Upper lobe of left lung (tissue), 6 donors: ENCODE results near the gene ROGDI. TPM values are rescaled to one million over a fixed set of nuclear protein-coding genes. Genes with fewer than 3 reads are reported as not detected.

Experiments used
- ATAC-seq, 2 donors: fragments of 200-7000 bp; cut with Tn5 transposase; one replicate each; pipeline ENCODE4 v1.9.1; 2022; ENCODE audit warnings: mild to moderate bottlenecking in 2 of 2, moderate library complexity in 2 of 2; ENCODE audit not compliant: low FRiP score in 2 of 2
- DNase-seq, 2 donors: peaks; one replicate each; pipeline ENCODE4 v3.0.0-alpha.2; 2019 to 2020
- H3K27ac ChIP-seq, 4 donors: fragments of 200-600 bp; sonication (generic); one replicate each; pipeline ENCODE4 v1.5.1; 2016 to 2019
- H3K27me3 ChIP-seq, 4 donors: fragments of 200-600 bp; sonication (generic); one replicate each; pipeline ENCODE4 v1.5.1; 2017 to 2019
- H3K36me3 ChIP-seq, 4 donors: fragments of 200-600 bp; sonication (generic); one replicate each; pipeline ENCODE4 v1.5.1; 2016 to 2019
- H3K4me1 ChIP-seq, 4 donors: fragments of 200-600 bp; sonication (generic); one replicate each; pipeline ENCODE4 v1.5.1; 2018 to 2019
- H3K4me3 ChIP-seq, 4 donors: fragments of 200-600 bp; sonication (generic); one replicate each; pipeline ENCODE4 v1.5.1; 2017 to 2019; ENCODE audit warnings: mild to moderate bottlenecking in 2 of 4, moderate library complexity in 1 of 4
- H3K9me3 ChIP-seq, 4 donors: fragments of 200-600 bp; sonication (generic); one replicate each; pipeline ENCODE4 v1.5.1; 2018 to 2019
- EP300 ChIP-seq, 4 donors: sonication (generic); formaldehyde crosslinking; IDR thresholded peaks; one replicate each; pipeline ENCODE4 v1.5.1; 2017; ENCODE audit warnings: antibody characterized with exemption in 4 of 4, control low read depth in 2 of 4
- POLR2A ChIP-seq, 4 donors: fragments of 450-650 bp; IDR thresholded peaks; one replicate each; pipeline ENCODE4 v1.5.1; 2016 to 2017; ENCODE audit warnings: antibody characterized with exemption in 4 of 4, mild to moderate bottlenecking in 2 of 4
- POLR2AphosphoS5 ChIP-seq, 2 donors: sonication (generic); formaldehyde crosslinking; IDR thresholded peaks; one replicate each; pipeline ENCODE4 v1.5.1; 2017; ENCODE audit warnings: antibody characterized with exemption in 2 of 2
- WGBS, 2 donors: methylation state at CpG; one replicate each; pipeline ENCODE4 v1.1.5; 2017 to 2018; 5-methylcytosine and 5-hydroxymethylcytosine counted together
- total RNA-seq, 6 donors: library from RNA; depleted of rRNA in 4 of 6; stranded (reverse); fragments of >200 nt in 4 of 6; gene quantifications; one replicate each; pipeline versions ENCODE4 v1.1.0 to v1.2.1, GENCODE V29; 2016 to 2021
- TF ChIP-seq, protein P1 (sequence below), 6 experiments: fragments of 450-650 bp in 4 of 6; fragments of 200-600 bp in 2 of 6; sonication (generic) in 2 of 6; IDR thresholded peaks; one replicate each; pipeline ENCODE4 v1.5.1; 2016 to 2019; ENCODE audit warnings: antibody characterized with exemption in 6 of 6
- donor health status: DM: no; HTN: no; CAD: no; lungs with moderate emphysema.
- donor health status: DM: no; HTN: yes; CAD: no; lungs with severe emphysema.

Gene ROGDI
- total RNA-seq, 6 donors from 2014 or later: 19.2 to 59.7 (median 33.1) TPM

DNA sequence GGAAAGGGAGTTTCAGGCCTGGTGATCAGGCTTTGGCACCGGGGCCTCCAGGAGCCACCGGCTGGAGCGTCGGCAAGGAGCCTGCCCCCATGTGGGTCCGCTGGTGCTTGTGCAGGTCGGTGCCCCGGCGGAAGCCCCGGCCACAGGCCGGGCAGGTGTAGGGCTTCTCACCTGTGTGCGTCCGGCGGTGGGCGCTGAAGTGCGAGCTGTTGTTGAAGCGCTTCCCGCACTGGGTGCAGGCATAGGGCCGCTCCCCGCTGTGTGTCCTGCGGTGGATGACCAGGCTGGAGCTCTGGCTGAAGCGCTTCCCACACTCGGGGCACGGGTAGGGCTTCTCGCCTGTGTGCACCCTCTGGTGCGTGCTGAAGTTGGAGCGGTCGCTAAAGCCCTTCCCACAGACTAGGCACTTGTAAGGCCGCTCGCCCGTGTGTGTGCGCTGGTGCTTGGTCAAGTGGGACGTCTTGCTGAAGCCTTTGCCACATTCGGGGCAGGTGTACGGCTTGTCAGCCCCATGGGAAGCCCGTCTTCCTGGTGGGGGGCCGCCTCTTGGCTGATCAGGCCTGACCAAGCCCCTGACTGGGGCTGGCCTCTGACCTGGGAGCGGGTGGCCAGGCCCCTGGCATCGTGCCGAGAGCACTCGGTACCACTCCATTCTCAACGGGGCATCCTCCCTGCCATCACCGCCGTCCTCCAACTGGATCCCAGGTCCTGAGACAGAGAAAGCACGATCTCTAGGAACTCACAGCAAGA, 49.9 kb downstream of the ROGDI start:
- Histone ChIP-seq H3K27ac (no peak overlapping the region), H3K4me3 (no peak overlapping the region), H3K9me3 (no peaks in the 10 kb centered on the region), H3K27me3 (no peaks in the 10 kb centered on the region), H3K4me1 (no peaks in the 10 kb centered on the region), H3K36me3 (peaks cover 17 to 81% (median 58%) of the 10 kb centered on the region in 4 donors)
- ATAC-seq: no peak
- DNase-seq: peak in 1 of 2 donors; percentile 83
- TF ChIP-seq POLR2A (IDR thresholded peaks at IDR 0.05): no peak
- TF ChIP-seq, protein P1, sequence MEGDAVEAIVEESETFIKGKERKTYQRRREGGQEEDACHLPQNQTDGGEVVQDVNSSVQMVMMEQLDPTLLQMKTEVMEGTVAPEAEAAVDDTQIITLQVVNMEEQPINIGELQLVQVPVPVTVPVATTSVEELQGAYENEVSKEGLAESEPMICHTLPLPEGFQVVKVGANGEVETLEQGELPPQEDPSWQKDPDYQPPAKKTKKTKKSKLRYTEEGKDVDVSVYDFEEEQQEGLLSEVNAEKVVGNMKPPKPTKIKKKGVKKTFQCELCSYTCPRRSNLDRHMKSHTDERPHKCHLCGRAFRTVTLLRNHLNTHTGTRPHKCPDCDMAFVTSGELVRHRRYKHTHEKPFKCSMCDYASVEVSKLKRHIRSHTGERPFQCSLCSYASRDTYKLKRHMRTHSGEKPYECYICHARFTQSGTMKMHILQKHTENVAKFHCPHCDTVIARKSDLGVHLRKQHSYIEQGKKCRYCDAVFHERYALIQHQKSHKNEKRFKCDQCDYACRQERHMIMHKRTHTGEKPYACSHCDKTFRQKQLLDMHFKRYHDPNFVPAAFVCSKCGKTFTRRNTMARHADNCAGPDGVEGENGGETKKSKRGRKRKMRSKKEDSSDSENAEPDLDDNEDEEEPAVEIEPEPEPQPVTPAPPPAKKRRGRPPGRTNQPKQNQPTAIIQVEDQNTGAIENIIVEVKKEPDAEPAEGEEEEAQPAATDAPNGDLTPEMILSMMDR (IDR thresholded peaks at IDR 0.05): no peak
- TF ChIP-seq POLR2AphosphoS5 (IDR thresholded peaks at IDR 0.05): no peak
- TF ChIP-seq EP300 (IDR thresholded peaks at IDR 0.05): no peak
- 97 to 99% methylated on average over 20 to 40 of the region's 44 CpGs for WGBS, 2 donors

DNA sequence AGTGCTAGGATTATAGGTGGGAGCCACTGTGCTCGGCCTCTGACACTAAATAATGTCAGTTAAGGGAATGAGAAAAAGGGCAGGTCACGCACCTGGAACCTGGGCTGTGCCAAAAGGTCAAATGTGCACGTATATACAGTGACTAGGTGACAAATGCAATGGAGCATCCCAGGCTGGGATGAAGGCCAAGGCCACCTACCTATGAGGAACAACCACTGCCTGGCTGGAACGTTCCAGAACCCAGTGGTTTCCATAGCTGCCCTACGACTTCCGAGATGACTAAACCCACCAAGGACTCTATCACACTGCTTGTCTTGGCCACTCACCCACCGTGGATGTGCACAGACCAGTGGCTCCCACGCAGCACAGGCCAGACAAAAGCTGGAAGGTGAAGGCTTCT, 51.5 kb downstream of the ROGDI start:
- Histone ChIP-seq H3K4me3 (no peak overlapping the region), H3K9me3 (no peaks in the 10 kb centered on the region), H3K27me3 (no peaks in the 10 kb centered on the region), H3K36me3 (peaks cover 17 to 66% (median 48%) of the 10 kb centered on the region in 4 donors), H3K4me1 (no peaks in the 10 kb centered on the region), H3K27ac (no peak overlapping the region)
- ATAC-seq (no peak), DNase-seq (no peak)
- no peak for TF ChIP-seq EP300 (IDR thresholded peaks at IDR 0.05)
- no peak for TF ChIP-seq POLR2A (IDR thresholded peaks at IDR 0.05)
- TF ChIP-seq, protein P1 (IDR thresholded peaks at IDR 0.05): no peak
- TF ChIP-seq POLR2AphosphoS5 (IDR thresholded peaks at IDR 0.05): no peak
- 89 to 96% methylated on average over 7 to 8 of the region's 8 CpGs for WGBS, 2 donors

DNA sequence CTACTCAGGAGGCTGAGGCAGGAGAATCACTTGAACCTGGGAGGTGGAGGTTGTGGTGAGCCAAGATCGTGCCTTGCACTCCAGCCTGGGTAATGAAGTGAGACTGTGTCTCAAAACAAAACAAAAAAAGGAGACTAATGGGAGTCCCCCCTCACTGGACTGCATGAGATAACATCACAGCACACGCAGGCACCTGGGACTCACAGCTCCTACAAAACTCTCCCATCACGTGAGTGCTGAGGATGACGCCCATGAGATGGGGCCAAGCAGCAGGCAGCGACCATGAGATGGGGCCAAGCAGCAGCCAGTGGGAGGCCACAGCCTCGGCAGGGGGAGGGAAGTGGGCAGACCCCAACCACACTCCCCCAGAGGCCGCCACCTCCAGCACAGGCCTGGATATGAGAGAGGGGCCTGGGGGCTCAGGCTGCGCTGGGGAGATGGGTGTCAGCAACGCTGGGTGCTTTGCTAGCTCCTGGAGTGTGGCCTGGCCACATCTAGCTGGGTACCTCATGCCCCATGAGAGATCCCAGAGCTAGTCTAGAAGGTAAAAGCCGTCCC, 52.7 kb downstream of the ROGDI start:
- Histone ChIP-seq H3K36me3 (peaks cover 17 to 55% (median 37%) of the 10 kb centered on the region in 4 donors), H3K27me3 (no peaks in the 10 kb centered on the region), H3K9me3 (no peaks in the 10 kb centered on the region), H3K27ac (no peak overlapping the region), H3K4me3 (no peak overlapping the region), H3K4me1 (no peaks in the 10 kb centered on the region)
- 89 to 90% methylated on average over 6 to 10 of the region's 10 CpGs for WGBS, 2 donors
- TF ChIP-seq, protein P1 (IDR thresholded peaks at IDR 0.05): no peak
- ATAC-seq: no peak
- peak in 1 of 2 donors; percentile 52 for DNase-seq

DNA sequence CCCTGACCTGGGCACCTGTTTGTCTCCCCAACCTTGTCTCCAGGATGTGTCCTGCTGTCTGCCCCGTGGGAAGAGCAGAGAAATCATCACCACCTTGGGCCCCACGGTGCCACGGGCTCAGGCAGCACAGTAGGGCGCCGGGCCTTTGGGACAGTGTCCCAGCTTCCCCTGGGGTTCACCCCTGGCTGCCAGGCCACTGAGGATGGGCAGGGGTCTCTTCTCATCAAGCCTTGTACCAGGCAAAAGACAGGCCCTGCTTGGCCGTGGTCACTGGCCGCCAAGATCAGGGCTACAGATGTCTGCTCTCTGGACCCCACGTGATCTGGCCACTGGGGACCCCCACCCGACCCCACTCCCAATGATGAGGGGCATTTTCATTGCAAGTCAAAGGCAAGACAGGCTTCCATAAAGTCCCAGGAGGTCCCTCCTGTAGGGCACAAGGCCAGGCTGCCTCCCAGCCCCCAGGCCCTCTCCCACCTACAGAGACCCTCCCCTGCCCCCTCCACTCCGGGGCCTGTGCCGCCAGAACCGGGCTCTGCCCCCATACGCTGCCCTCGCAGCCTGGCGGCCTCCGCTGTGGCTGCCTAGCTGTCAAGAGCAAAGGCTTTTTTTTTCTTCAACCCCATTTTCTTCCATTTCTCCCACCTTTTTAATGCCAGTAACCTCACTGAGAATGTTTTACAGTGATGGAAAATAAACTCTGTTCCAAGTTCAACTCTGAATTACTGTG, 53.6 kb downstream of the ROGDI start:
- Histone ChIP-seq H3K4me1 (no peaks in the 10 kb centered on the region), H3K27ac (no peak overlapping the region), H3K9me3 (no peaks in the 10 kb centered on the region), H3K27me3 (no peaks in the 10 kb centered on the region), H3K4me3 (no peak overlapping the region), H3K36me3 (peaks cover 17 to 46% (median 33%) of the 10 kb centered on the region in 4 donors)
- DNase-seq (peak in 1 of 2 donors; percentile 55), ATAC-seq (no peak)
- 89 to 94% methylated on average over 9 to 14 of the region's 16 CpGs for WGBS, 2 donors
- TF ChIP-seq EP300 (IDR thresholded peaks at IDR 0.05) (no peak), POLR2A (IDR thresholded peaks at IDR 0.05) (no peak), POLR2AphosphoS5 (IDR thresholded peaks at IDR 0.05) (no peak)
- TF ChIP-seq, protein P1 (IDR thresholded peaks at IDR 0.05): no peak
